ENCODE data around the gene CTAGE4. TPM values are rescaled to one million over a fixed set of nuclear protein-coding genes. Genes with fewer than 3 reads are reported as not detected.
"Not testable (repeated sequence)": the region's sequence is repeated elsewhere in the genome, so short reads cannot be mapped to it uniquely, and the experiment has no call there.

The CTAGE4 gene
- total RNA-seq, 6 donors from 2014 or later: 3.0 to 19.2 (median 7.3) TPM

DNA sequence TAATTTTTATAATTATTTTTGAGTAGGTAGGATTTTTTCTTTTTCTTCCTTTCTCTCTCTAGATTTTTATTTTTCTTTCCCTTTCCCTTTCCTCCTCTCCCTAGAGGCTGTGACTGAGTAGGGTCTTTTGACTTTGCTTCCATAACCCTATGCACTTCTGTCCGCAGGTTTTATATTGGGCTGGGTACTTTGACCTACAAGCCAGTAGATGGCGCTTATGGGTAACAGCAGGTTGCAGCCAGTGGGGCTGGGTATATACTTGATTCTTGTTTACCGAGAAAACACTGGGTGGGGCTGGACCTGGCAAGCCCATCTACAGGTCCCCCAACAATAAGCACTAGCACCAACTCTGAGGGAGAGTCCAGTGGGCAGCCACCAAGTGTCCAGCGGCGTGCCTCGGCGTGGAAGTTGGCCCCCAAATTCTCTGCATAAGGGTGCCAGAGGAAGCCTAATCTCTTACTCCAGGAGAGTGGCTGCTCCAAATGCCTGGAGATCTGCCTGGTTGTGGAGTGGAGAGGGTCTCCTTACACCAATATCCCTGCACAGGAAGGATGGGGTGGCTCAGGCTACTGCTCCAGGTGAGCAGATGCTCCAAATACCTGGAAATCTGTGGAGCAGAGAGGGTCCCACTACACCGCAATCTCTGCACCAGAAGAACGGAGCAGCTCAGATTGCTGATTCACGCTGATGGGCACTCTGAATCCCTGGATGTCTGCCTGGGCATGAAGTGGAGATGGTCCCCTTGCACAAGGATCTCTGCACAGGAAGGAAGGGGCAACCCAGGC, 4.7 kb upstream of the CTAGE4 start:
- H3K9me3 ChIP-seq, H3K27ac ChIP-seq, H3K36me3 ChIP-seq, H3K27me3 ChIP-seq, H3K4me1 ChIP-seq, H3K4me3 ChIP-seq: not testable (repeated sequence)
- ATAC-seq (ENCODE audit: low FRiP score in 2 of 2) (peak; percentile 69 to 78), DNase-seq (peak in 1 of 2 donors; percentile 26)
- peak in 5 of 6 experiments; percentile 23 to 69 (median 43) for TF ChIP-seq CTCF (IDR thresholded peaks at IDR 0.05)
- 0 to 5% methylated on average over 2 to 3 of the region's 10 CpGs for WGBS, 2 donors

DNA sequence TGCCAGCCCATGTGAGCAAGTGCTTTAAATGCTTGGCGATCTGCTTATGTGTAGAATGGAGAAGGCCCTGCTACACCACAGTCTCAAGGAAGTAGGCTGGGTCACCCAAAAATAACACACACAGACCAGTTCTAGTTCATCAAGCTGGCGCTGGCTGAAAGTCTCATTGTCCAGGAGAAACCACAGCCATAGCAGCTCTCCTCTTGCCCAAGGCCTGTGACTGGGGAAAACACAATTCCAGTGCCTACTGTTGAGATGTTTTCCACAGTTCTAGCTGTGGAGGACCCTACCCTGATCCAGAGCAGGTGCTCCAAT, 4.1 kb upstream of the CTAGE4 start:
- H3K4me1 ChIP-seq, H3K4me3 ChIP-seq, H3K9me3 ChIP-seq, H3K27me3 ChIP-seq, H3K27ac ChIP-seq, DNase-seq, H3K36me3 ChIP-seq: not testable (repeated sequence)
- WGBS, 2 donors: 40% methylated on average over 1 of the region's 2 CpGs; no CpG with 5 or more reads in 1 of the 2 donors
- ATAC-seq (ENCODE audit: low FRiP score in 2 of 2): peak in 1 of 2 donors; percentile 21

DNA sequence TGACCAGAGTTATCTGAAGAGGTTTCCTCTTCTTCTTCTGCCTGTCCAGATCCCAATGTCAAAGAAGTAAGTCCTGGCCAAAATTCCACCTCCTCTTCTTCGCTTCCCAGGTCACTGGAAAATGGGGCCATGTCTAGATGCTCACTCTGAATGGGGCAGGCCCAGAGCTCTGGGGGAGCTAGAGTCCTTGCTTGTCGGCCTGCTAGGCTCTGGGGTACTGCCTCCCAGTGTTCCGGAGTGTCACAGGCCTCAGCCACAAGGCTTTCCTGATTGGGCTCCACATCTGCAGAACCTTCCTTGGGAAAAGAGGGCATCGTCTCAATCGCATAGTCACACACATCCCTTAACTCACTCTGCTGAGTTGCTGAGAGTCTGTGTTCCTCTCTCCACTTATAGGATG, 4.6 kb downstream of the CTAGE4 start:
- H3K36me3 ChIP-seq, H3K27me3 ChIP-seq, H3K4me1 ChIP-seq, H3K27ac ChIP-seq, DNase-seq, H3K9me3 ChIP-seq, H3K4me3 ChIP-seq: not testable (repeated sequence)
- no CpG with 5 or more reads among the region's 5 CpGs for WGBS, 2 donors
- peak in 1 of 2 donors; percentile 30 for ATAC-seq (ENCODE audit: low FRiP score in 2 of 2)

DNA sequence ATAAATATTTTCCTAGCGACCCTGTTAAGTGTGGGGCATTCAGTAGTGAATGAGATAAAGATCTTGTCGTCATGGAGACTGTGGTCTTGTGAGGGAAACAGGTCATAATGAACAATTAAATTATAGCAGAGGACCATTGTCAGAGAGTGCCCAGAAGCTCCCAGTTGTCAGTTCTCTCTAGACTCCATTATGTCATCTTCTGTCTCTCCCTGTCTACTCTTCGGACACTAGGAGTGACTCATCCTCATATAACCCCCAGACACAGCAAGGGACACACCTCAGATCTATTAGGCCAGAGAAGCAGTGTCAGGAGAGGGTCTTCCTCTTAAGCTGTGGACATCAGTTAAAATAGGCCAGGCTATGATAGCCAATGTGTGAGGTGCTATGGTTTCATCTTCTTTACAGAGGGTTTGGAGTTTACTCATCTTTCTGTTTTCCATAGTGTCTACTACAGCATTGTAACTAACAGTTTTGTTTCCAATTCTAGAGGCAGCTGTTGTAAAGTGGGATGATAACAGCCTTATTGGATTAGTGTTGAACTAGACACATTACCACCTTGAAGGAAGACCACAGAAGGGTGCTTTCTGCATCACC, 5.4 kb downstream of the CTAGE4 start:
- not testable (repeated sequence) for H3K4me3 ChIP-seq, H3K36me3 ChIP-seq, DNase-seq, H3K4me1 ChIP-seq, H3K27ac ChIP-seq, H3K9me3 ChIP-seq, H3K27me3 ChIP-seq
- peak in 1 of 2 donors; percentile 55 for ATAC-seq (ENCODE audit: low FRiP score in 2 of 2)
- WGBS, 2 donors: no CpG with 5 or more reads among the region's 3 CpGs

DNA sequence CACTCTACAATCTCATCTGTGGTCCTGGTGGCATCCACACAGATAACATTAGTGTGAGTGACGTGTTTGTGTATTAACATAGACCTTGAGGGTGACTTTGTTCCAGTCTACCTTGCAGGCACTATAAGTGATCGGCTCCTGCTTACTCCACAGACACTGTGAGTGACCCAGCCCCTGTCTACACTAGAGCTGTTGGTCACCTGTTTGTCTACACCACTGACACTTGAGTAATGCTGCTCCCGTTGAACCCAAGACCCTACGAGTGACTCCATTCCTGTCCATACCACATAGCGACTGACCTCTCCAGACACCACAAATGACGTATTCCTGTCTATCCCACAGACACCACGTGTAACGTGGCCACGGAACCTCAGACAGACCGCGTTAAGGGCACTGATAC, 10.5 kb downstream of the CTAGE4 start:
- H3K27ac ChIP-seq; H3K27me3 ChIP-seq; ATAC-seq (ENCODE audit: low FRiP score in 2 of 2); H3K4me3 ChIP-seq; H3K9me3 ChIP-seq; DNase-seq; H3K4me1 ChIP-seq; H3K36me3 ChIP-seq: not testable (repeated sequence)
- no CpG with 5 or more reads among the region's 11 CpGs for WGBS, 2 donors

GRCh38 chr7:144194453-144194852, 11.2 kb downstream of the CTAGE4 start:
- H3K4me3 ChIP-seq, H3K27me3 ChIP-seq, H3K4me1 ChIP-seq, H3K27ac ChIP-seq, DNase-seq, H3K9me3 ChIP-seq, H3K36me3 ChIP-seq: not testable (repeated sequence)
- WGBS, 2 donors: no CpG with 5 or more reads among the region's 6 CpGs
- ATAC-seq (ENCODE audit: low FRiP score in 2 of 2): peak in 1 of 2 donors; percentile 13

- H3K4me3 ChIP-seq: peak within 1 kb of the TSS in 2 of 4 donors; percentile 30 to 44
- WGBS, 2 donors: no CpG with 5 or more reads among the region's 51 CpGs
- H3K36me3 ChIP-seq: not testable (repeated sequence)
Measured at GRCh38 chr7:144195212-144195872, 12.1 kb downstream of the CTAGE4 start, which contains the start of gene ARHGEF35. ARHGEF35 (minus strand) TSS chr7:144195833; CDS start chr7:144188383, 7,450 bp downstream.

DNA sequence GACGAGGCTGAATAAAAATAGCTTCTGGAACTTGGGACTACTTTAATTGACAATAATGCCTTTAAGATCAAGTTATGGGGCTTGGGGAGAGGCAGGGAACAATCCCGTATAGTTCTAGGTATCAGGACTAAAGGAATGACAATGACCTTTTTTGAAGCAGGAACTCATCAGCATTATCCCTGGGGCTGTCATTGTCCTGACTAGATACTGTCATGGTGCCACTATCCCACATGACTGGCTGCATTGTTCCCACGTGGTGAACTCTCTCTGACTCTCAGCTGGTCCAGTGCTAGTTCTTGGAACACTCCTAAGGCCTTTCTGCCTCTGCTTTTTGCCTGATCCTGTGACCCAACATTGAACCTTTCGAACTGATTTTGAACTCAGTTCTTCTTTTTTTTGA, 15.7 kb downstream of the CTAGE4 start:
- H3K9me3 ChIP-seq; H3K27ac ChIP-seq; H3K36me3 ChIP-seq; DNase-seq; ATAC-seq (ENCODE audit: low FRiP score in 2 of 2); H3K27me3 ChIP-seq; H3K4me3 ChIP-seq; H3K4me1 ChIP-seq: not testable (repeated sequence)
- whole genome bisulfite sequencing, 2 donors: 57 to 88% methylated on average over 2 to 3 of the region's 4 CpGs

More at GRCh38 chr7:144195212-144195872, 12.1 kb downstream of the CTAGE4 start, which contains the start of gene ARHGEF35:
- H3K4me1 ChIP-seq, DNase-seq, H3K27ac ChIP-seq, H3K27me3 ChIP-seq, H3K9me3 ChIP-seq: not testable (repeated sequence)
- ATAC-seq (ENCODE audit: low FRiP score in 2 of 2): peak; percentile 80 to 91

GRCh38 chr7:144201978-144202377, 18.7 kb downstream of the CTAGE4 start:
- not testable (repeated sequence) for DNase-seq; H3K27me3 ChIP-seq; H3K4me1 ChIP-seq; H3K27ac ChIP-seq; H3K9me3 ChIP-seq; ATAC-seq (ENCODE audit: low FRiP score in 2 of 2); H3K4me3 ChIP-seq; H3K36me3 ChIP-seq
- no CpG with 5 or more reads among the region's 1 CpG for WGBS, 2 donors

GRCh38 chr7:144203086-144203485, 19.8 kb downstream of the CTAGE4 start:
- peak in 1 of 2 donors; percentile 13 for ATAC-seq (ENCODE audit: low FRiP score in 2 of 2)
- not testable (repeated sequence) for H3K4me1 ChIP-seq, H3K27me3 ChIP-seq, DNase-seq, H3K9me3 ChIP-seq, H3K4me3 ChIP-seq, H3K36me3 ChIP-seq, H3K27ac ChIP-seq
- WGBS, 2 donors: no CpG with 5 or more reads among the region's 3 CpGs

DNA sequence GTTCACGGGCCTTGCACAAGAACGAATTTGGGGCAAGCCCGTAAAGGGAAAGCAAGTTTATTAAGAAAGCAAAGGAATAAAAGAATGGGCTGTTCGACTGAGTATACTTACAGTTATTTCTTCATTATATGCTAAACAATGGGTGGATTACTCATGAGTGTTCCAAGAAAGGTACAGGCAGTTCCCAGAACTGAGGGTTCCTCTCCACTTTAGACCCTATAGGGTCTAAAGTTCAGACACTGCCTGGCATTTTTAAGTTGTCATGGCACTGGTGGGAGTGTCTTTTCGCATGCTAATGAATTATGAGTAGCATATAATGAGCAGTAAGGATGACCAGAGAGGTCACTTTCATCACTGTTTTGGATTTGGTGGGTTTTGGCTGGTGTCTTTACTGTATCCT, 22.0 kb downstream of the CTAGE4 start:
- H3K27ac ChIP-seq; H3K27me3 ChIP-seq; ATAC-seq (ENCODE audit: low FRiP score in 2 of 2); H3K4me3 ChIP-seq; H3K36me3 ChIP-seq; DNase-seq; H3K4me1 ChIP-seq; H3K9me3 ChIP-seq: not testable (repeated sequence)
- no CpG with 5 or more reads among the region's 5 CpGs for WGBS, 2 donors

- H3K36me3 ChIP-seq, DNase-seq, H3K4me1 ChIP-seq, H3K9me3 ChIP-seq, H3K27me3 ChIP-seq, H3K4me3 ChIP-seq, H3K27ac ChIP-seq: not testable (repeated sequence)
- peak in 1 of 2 donors; percentile 38 for ATAC-seq (ENCODE audit: low FRiP score in 2 of 2)
Measured at GRCh38 chr7:144217200-144217599, 33.9 kb downstream of the CTAGE4 start.

Measured in upper lobe of left lung (tissue), 6 donors.